Panc1 (cell line): ENCODE measurements around the gene NEK6.

ENCODE experiments used
- CTCF ChIP-seq: fragments of 450-650 bp; IDR thresholded peaks from 2 replicates; pipeline ENCODE4 v1.5.1; 2017; ENCODE audit warnings: mild to moderate bottlenecking
- POLR2AphosphoS5 ChIP-seq: IDR thresholded peaks from 2 replicates; pipeline ENCODE4 v1.6.1; 2012; ENCODE audit warnings: mild to moderate bottlenecking, low read depth, low read length, moderate library complexity
- SIN3A ChIP-seq: IDR thresholded peaks from 2 replicates; pipeline ENCODE4 v1.6.1; 2012; ENCODE audit warnings: low read depth, mild to moderate bottlenecking, low read length, moderate library complexity, borderline replicate concordance; ENCODE audit not compliant: insufficient read depth
- TCF7L2 ChIP-seq: IDR thresholded peaks from 2 replicates; pipeline ENCODE4 v1.6.1; 2011; ENCODE audit warnings: mild to moderate bottlenecking, low read depth, low read length, inconsistent platforms

GRCh38 chr9:124373386-124373785, 115.6 kb downstream of the NEK6 start:
- TF ChIP-seq POLR2AphosphoS5 (no peak), CTCF (no peak), SIN3A (no peak), TCF7L2 (no peak)
